ENCODE results near the gene EXOC6. TPM values are rescaled to one million over a fixed set of nuclear protein-coding genes. Genes with fewer than 3 reads are reported as not detected.

The EXOC6 gene
- total and polyA plus RNA-seq, 4 experiments from 2014 or later = 4.3 to 11.4 (median 10.9) TPM

GRCh38 chr10:92826504-92826903, 21.8 kb upstream of the EXOC6 start:
- Histone ChIP-seq H3K4me3 (ENCODE audit: low read length in 2 of 2) (no peak overlapping the region), H3K36me3 (ENCODE audit: insufficient read depth, low read length) (no peaks in the 10 kb centered on the region), H3K27me3 (ENCODE audit: insufficient read depth, low read length) (no peaks in the 10 kb centered on the region), H3K27ac (ENCODE audit: low read depth, low read length) (no peak overlapping the region), H3K9me3 (ENCODE audit: control insufficient read depth in 1 of 2, low read length in 2 of 2) (no peaks in the 10 kb centered on the region), H3K4me1 (ENCODE audit: insufficient read depth, low read length) (peaks cover 19% of the 10 kb centered on the region)
- no peaks in the 10 kb centered on the region for H3K27me3 Mint-ChIP-seq
- H3K36me3 Mint-ChIP-seq = no peaks in the 10 kb centered on the region
- peaks cover 16 to 21% (median 17%) of the 10 kb centered on the region in 4 donors for H3K4me1 Mint-ChIP-seq
- ChIA-PET POLR2A (ENCODE audit: partially characterized antibody) (no interaction called here), CTCF (ENCODE audit: partially characterized antibody) (interaction anchor here (1.3 kb wide), 1 partner anchor 16 kb away, joined by 4 read pairs; no protein-coding TSS in a partner anchor)
- no peak for DNase-seq
- H3K27ac Mint-ChIP-seq = no peak overlapping the region
- no peak overlapping the region for H3K4me3 Mint-ChIP-seq
- intact Hi-C loops (cut with micrococcal nuclease) = no loop called here
- H3K9me3 Mint-ChIP-seq = peaks cover 0 to 2% (median 0%) of the 10 kb centered on the region in 8 donors

GRCh38 chr10:92829042-92829785, 19.1 kb upstream of the EXOC6 start:
- peaks cover 13% of the 10 kb centered on the region for H3K4me1 ChIP-seq (ENCODE audit: insufficient read depth, low read length)
- ChIA-PET POLR2A (ENCODE audit: partially characterized antibody) (no interaction called here), CTCF (ENCODE audit: partially characterized antibody) (interaction anchor here (0.9 kb wide), 1 partner anchor 9 kb away, joined by 3 read pairs; no protein-coding TSS in a partner anchor)
- Mint-ChIP-seq H3K27ac (no peak overlapping the region), H3K9me3 (peaks cover 0 to 2% (median 0%) of the 10 kb centered on the region in 8 donors), H3K36me3 (no peaks in the 10 kb centered on the region), H3K4me1 (peaks cover 10 to 13% (median 11%) of the 10 kb centered on the region in 4 donors), H3K4me3 (no peak overlapping the region), H3K27me3 (no peaks in the 10 kb centered on the region)
- no peak for DNase-seq
- no peaks in the 10 kb centered on the region for H3K36me3 ChIP-seq (ENCODE audit: insufficient read depth, low read length)
- no peaks in the 10 kb centered on the region for H3K27me3 ChIP-seq (ENCODE audit: insufficient read depth, low read length)
- no peak overlapping the region for H3K4me3 ChIP-seq (ENCODE audit: low read length in 2 of 2)
- no peaks in the 10 kb centered on the region for H3K9me3 ChIP-seq (ENCODE audit: control insufficient read depth in 1 of 2, low read length in 2 of 2)
- H3K27ac ChIP-seq (ENCODE audit: low read depth, low read length) = no peak overlapping the region
- intact Hi-C loops (cut with micrococcal nuclease) = no loop called here

- Mint-ChIP-seq H3K27ac (no peak overlapping the region), H3K9me3 (peaks cover 0 to 2% (median 0%) of the 10 kb centered on the region in 8 donors), H3K36me3 (no peaks in the 10 kb centered on the region), H3K27me3 (no peaks in the 10 kb centered on the region), H3K4me3 (peak overlapping the region in 4 of 8 donors; percentile 16 to 85 (median 38)), H3K4me1 (peaks cover 10 to 13% (median 11%) of the 10 kb centered on the region in 4 donors)
- Histone ChIP-seq H3K27me3 (ENCODE audit: insufficient read depth, low read length) (no peaks in the 10 kb centered on the region), H3K4me3 (ENCODE audit: low read length in 2 of 2) (no peak overlapping the region), H3K36me3 (ENCODE audit: insufficient read depth, low read length) (no peaks in the 10 kb centered on the region), H3K27ac (ENCODE audit: low read depth, low read length) (no peak overlapping the region), H3K4me1 (ENCODE audit: insufficient read depth, low read length) (peaks cover 13% of the 10 kb centered on the region), H3K9me3 (ENCODE audit: control insufficient read depth in 1 of 2, low read length in 2 of 2) (no peaks in the 10 kb centered on the region)
- intact Hi-C loops (cut with micrococcal nuclease) = no loop called here
- no peak for DNase-seq
- POLR2A ChIA-PET (ENCODE audit: partially characterized antibody) = no interaction called here
- CTCF ChIA-PET (ENCODE audit: partially characterized antibody) = no interaction called here
These were observed 18.4 kb upstream of the EXOC6 start for GRCh38 chr10:92829786-92830377.

- POLR2A ChIA-PET (ENCODE audit: partially characterized antibody) = no interaction called here
- H3K27ac ChIP-seq (ENCODE audit: low read depth, low read length) = no peak overlapping the region
- no peaks in the 10 kb centered on the region for H3K27me3 Mint-ChIP-seq
- peak overlapping the region in 5 of 7 donors; percentile 58 to 92 (median 77) for H3K27ac Mint-ChIP-seq
- peak overlapping the region; percentile 80 to 90 (median 86) for H3K4me3 Mint-ChIP-seq
- CTCF ChIA-PET (ENCODE audit: partially characterized antibody) = interaction anchor here (0.9 to 4.9 kb wide), 2 partner anchors 12 to 13 kb away, joined by 3 to 49 read pairs; no protein-coding TSS in a partner anchor
- H3K9me3 ChIP-seq (ENCODE audit: control insufficient read depth in 1 of 2, low read length in 2 of 2) = no peaks in the 10 kb centered on the region
- peaks cover 13% of the 10 kb centered on the region for H3K4me1 ChIP-seq (ENCODE audit: insufficient read depth, low read length)
- no peaks in the 10 kb centered on the region for H3K36me3 ChIP-seq (ENCODE audit: insufficient read depth, low read length)
- no peaks in the 10 kb centered on the region for H3K9me3 Mint-ChIP-seq
- peak overlapping the region in 1 of 2 donors; percentile 15 for H3K4me3 ChIP-seq (ENCODE audit: low read length in 2 of 2)
- H3K27me3 ChIP-seq (ENCODE audit: insufficient read depth, low read length) = no peaks in the 10 kb centered on the region
- DNase-seq = peak in 2 of 5 donors; percentile 9 to 14
- intact Hi-C loops (cut with micrococcal nuclease) = no loop called here
- no peaks in the 10 kb centered on the region for H3K36me3 Mint-ChIP-seq
- H3K4me1 Mint-ChIP-seq = peaks cover 10 to 13% (median 11%) of the 10 kb centered on the region in 4 donors
These were observed 17.6 kb upstream of the EXOC6 start for GRCh38 chr10:92830478-92831389.

GRCh38 chr10:92832121-92832520, 16.2 kb upstream of the EXOC6 start:
- H3K27ac Mint-ChIP-seq = no peak overlapping the region
- H3K27ac ChIP-seq (ENCODE audit: low read depth, low read length) = no peak overlapping the region
- no peaks in the 10 kb centered on the region for H3K27me3 Mint-ChIP-seq
- H3K9me3 ChIP-seq (ENCODE audit: control insufficient read depth in 1 of 2, low read length in 2 of 2) = no peaks in the 10 kb centered on the region
- no peak overlapping the region for H3K4me3 Mint-ChIP-seq
- no peak for DNase-seq
- H3K36me3 ChIP-seq (ENCODE audit: insufficient read depth, low read length) = no peaks in the 10 kb centered on the region
- H3K27me3 ChIP-seq (ENCODE audit: insufficient read depth, low read length) = no peaks in the 10 kb centered on the region
- intact Hi-C loops (cut with micrococcal nuclease) = no loop called here
- H3K4me3 ChIP-seq (ENCODE audit: low read length in 2 of 2) = no peak overlapping the region
- H3K9me3 Mint-ChIP-seq = no peaks in the 10 kb centered on the region
- peaks cover 8 to 13% (median 9%) of the 10 kb centered on the region in 4 donors for H3K4me1 Mint-ChIP-seq
- H3K36me3 Mint-ChIP-seq = no peaks in the 10 kb centered on the region
- CTCF ChIA-PET (ENCODE audit: partially characterized antibody) = interaction anchor here (4.9 kb wide), 1 partner anchor 11 kb away, joined by 49 read pairs; no protein-coding TSS in a partner anchor
- POLR2A ChIA-PET (ENCODE audit: partially characterized antibody) = no interaction called here
- peaks cover 8% of the 10 kb centered on the region for H3K4me1 ChIP-seq (ENCODE audit: insufficient read depth, low read length)

GRCh38 chr10:92832998-92833650, 15.2 kb upstream of the EXOC6 start:
- no peak overlapping the region for H3K27ac ChIP-seq (ENCODE audit: low read depth, low read length)
- no peaks in the 10 kb centered on the region for H3K36me3 Mint-ChIP-seq
- DNase-seq = no peak
- no peak overlapping the region for H3K4me3 ChIP-seq (ENCODE audit: low read length in 2 of 2)
- peaks cover 8 to 13% (median 9%) of the 10 kb centered on the region in 4 donors for H3K4me1 Mint-ChIP-seq
- peaks cover 8% of the 10 kb centered on the region for H3K4me1 ChIP-seq (ENCODE audit: insufficient read depth, low read length)
- no peaks in the 10 kb centered on the region for H3K36me3 ChIP-seq (ENCODE audit: insufficient read depth, low read length)
- no peaks in the 10 kb centered on the region for H3K9me3 ChIP-seq (ENCODE audit: control insufficient read depth in 1 of 2, low read length in 2 of 2)
- no peaks in the 10 kb centered on the region for H3K27me3 Mint-ChIP-seq
- POLR2A ChIA-PET (ENCODE audit: partially characterized antibody) = no interaction called here
- no peak overlapping the region for H3K4me3 Mint-ChIP-seq
- H3K27me3 ChIP-seq (ENCODE audit: insufficient read depth, low read length) = no peaks in the 10 kb centered on the region
- intact Hi-C loops (cut with micrococcal nuclease) = no loop called here
- H3K9me3 Mint-ChIP-seq = no peaks in the 10 kb centered on the region
- CTCF ChIA-PET (ENCODE audit: partially characterized antibody) = interaction anchor here (1.2 to 4.9 kb wide), 3 partner anchors 10 to 316 kb away, joined by 3 to 49 read pairs (median 3); no protein-coding TSS in a partner anchor
- no peak overlapping the region for H3K27ac Mint-ChIP-seq
